K562 (cell line): Measurements from ENCODE around the gene RPL22L1. TPM values are rescaled to one million over a fixed set of nuclear protein-coding genes. Genes with fewer than 3 reads are reported as not detected.
A peak's percentile ranks its signal among the peaks of the same experiment; 100 is the strongest.

Experiments used
- ARID2 ChIP-seq: fragments of 450-650 bp; IDR thresholded peaks from 2 replicates; pipeline ENCODE4 v1.6.1; 2017; ENCODE audit warnings: antibody characterized with exemption, mild to moderate bottlenecking
- CEBPZ ChIP-seq: fragments of 150-350 bp; IDR thresholded peaks from 2 replicates; pipeline ENCODE4 v1.6.1; 2014; ENCODE audit warnings: low read depth, mild to moderate bottlenecking, low read length, borderline replicate concordance
- CGGBP1 ChIP-seq: fragments of 250-450 bp; sonication (Bioruptor Pico); IDR thresholded peaks from 2 replicates; pipeline ENCODE4 v1.9.0; 2021; ENCODE audit warnings: mild to moderate bottlenecking
- CHD2 ChIP-seq: IDR thresholded peaks from 2 replicates; pipeline ENCODE4 v1.6.1; 2011; ENCODE audit warnings: low read depth, low read length
- GABPB1 ChIP-seq: sonication (generic); formaldehyde crosslinking; IDR thresholded peaks from 2 replicates; pipeline ENCODE4 v1.8.0; 2022; ENCODE audit warnings: mild to moderate bottlenecking, missing genetic modification reagents
- GABPB2 ChIP-seq: fragments of 250-450 bp; sonication (Bioruptor Pico); conservative IDR thresholded peaks from 2 replicates; pipeline ENCODE4 v1.5.1; 2021; ENCODE audit warnings: mild to moderate bottlenecking
- HMGXB4 ChIP-seq: sonication (generic); formaldehyde crosslinking; IDR thresholded peaks from 2 replicates; pipeline ENCODE4 v1.8.1; 2023; ENCODE audit warnings: mild to moderate bottlenecking, missing genetic modification reagents
- KHSRP ChIP-seq: fragments of 450-650 bp; IDR thresholded peaks from 2 replicates; pipeline ENCODE4 v1.6.1; 2017
- KLF10 ChIP-seq: fragments of 250-450 bp; sonication (Bioruptor Pico); IDR thresholded peaks from 2 replicates; pipeline ENCODE4 v1.6.1; 2021; ENCODE audit warnings: matching md5 sums
- MEF2A ChIP-seq: IDR thresholded peaks from 2 replicates; pipeline ENCODE4 v1.6.1; 2011; ENCODE audit warnings: low read depth, mild to moderate bottlenecking, low read length, moderate library complexity; ENCODE audit not compliant: control insufficient read depth
- POLR2AphosphoS2 ChIP-seq: IDR thresholded peaks from 2 replicates; pipeline ENCODE4 v1.6.1; 2012; ENCODE audit warnings: low read length, improper control_type of control experiment
- POLR2B ChIP-seq: fragments of 450-650 bp; IDR thresholded peaks from 2 replicates; pipeline ENCODE4 v1.6.1; 2018; ENCODE audit warnings: low read depth; ENCODE audit not compliant: partially characterized antibody
- POLR2H ChIP-seq: IDR thresholded peaks from 2 replicates; pipeline ENCODE4 v1.6.1; 2016; ENCODE audit warnings: missing genetic modification characterization, low read depth, mild to moderate bottlenecking, control low read depth, missing compliant biosample characterization, moderate library complexity
- SRSF7 ChIP-seq: fragments of 200-400 bp; formaldehyde crosslinking; optimal IDR thresholded peaks from 2 replicates; pipeline ENCODE3; 2017; ENCODE audit warnings: mild to moderate bottlenecking, low read depth, low read length
- TEAD1 ChIP-seq, 2 experiments: fragments of 450-650 bp in 1 of 2; sonication (generic) in 1 of 2; formaldehyde crosslinking; IDR thresholded peaks; 2 replicates each; pipeline versions ENCODE4 v1.4.0 to v1.8.0; 2020 to 2022; ENCODE audit warnings: mild to moderate bottlenecking in 2 of 2, missing genetic modification reagents in 1 of 2
- ZHX1 ChIP-seq: fragments of 150-350 bp; conservative IDR thresholded peaks from 2 replicates; pipeline ENCODE4 v1.6.1; 2014; ENCODE audit warnings: low read length
- ZNF324 ChIP-seq: fragments of 250-450 bp; sonication (Bioruptor Pico); IDR thresholded peaks from 2 replicates; pipeline ENCODE4 v1.4.0; 2020; ENCODE audit warnings: mild to moderate bottlenecking
- ZNF696 ChIP-seq: fragments of 250-450 bp; sonication (Bioruptor Pico); conservative IDR thresholded peaks from 2 replicates; pipeline ENCODE4 v1.4.0; 2020; ENCODE audit warnings: mild to moderate bottlenecking, moderate library complexity
- ZNF717 ChIP-seq: fragments of 250-450 bp; sonication (Bioruptor Pico); IDR thresholded peaks from 2 replicates; pipeline ENCODE4 v1.5.0; 2021
- polyA plus RNA-seq, 8 experiments: library from polyadenylated mRNA; depleted of rRNA in 4 of 8; stranded (reverse) in 5 of 8; unstranded in 3 of 8; fragments of >200 nt; fragmentation: Nextera tagmentation in 2 of 8; fragmentation: Illumina TruSeq in 1 of 8; extraction: Ambion mirVana in 2 of 8; extraction: Trizol in 1 of 8; gene quantifications; 2 replicates each; pipeline versions ENCODE4 v1.2.1 to v1.2.3, GENCODE V29; 2011 to 2014; ENCODE audit warnings: inconsistent platforms in 1 of 8, missing spikeins in 1 of 8
- total RNA-seq, 7 experiments: library from RNA; depleted of rRNA in 6 of 7; stranded (reverse); fragments of >200 nt in 6 of 7; fragmentation: Illumina TruSeq in 2 of 7; extraction: Trizol in 2 of 7; gene quantifications; 2 replicates each; pipeline versions ENCODE4 v1.2.1 to v1.2.3, GENCODE V29; 2011 to 2021; ENCODE audit warnings: low replicate concordance in 1 of 7

The RPL22L1 gene
- total and polyA plus RNA-seq, 9 of the 15 experiments (the other 6 are each of a cell fraction or from before 2014, with no cell fraction given): 53.9 to 198 (median 108) TPM

- TF ChIP-seq HMGXB4 (0 out of 2 replicates have a peak, but pooled peaks have one; percentile 73), POLR2AphosphoS2 (peak; percentile 97), CEBPZ (no peak), GABPB1 (peak; percentile 17; the same call in 1 of the 2 replicates), ZNF696 (CRISPR knock-in tag) (0 out of 2 replicates have a peak, but pooled peaks have one; percentile 5), POLR2H (tag) (0 out of 2 replicates have a peak, but pooled peaks have one; percentile 31), SRSF7 (no peak), ZNF324 (CRISPR knock-in tag) (no peak), ZHX1 (no peak), KHSRP (peak; percentile 45; the same call in 1 of the 2 replicates), POLR2B (peak; percentile 70), KLF10 (0 out of 2 replicates have a peak, but pooled peaks have one; percentile 21), ZNF717 (CRISPR knock-in tag) (0 out of 2 replicates have a peak, but pooled peaks have one; percentile 38), GABPB2 (CRISPR knock-in tag) (0 out of 2 replicates have a peak, but pooled peaks have one; percentile 33), CGGBP1 (CRISPR knock-in tag) (no peak), MEF2A (0 out of 2 replicates have a peak, but pooled peaks have one; percentile 0), CHD2 (0 out of 2 replicates have a peak, but pooled peaks have one; percentile 21), ARID2 (no peak), TEAD1 (CRISPR knock-in tag; IDR thresholded peaks at IDR 0.05) (0 out of 4 replicates have a peak, but pooled peaks of 1 of the 2 experiments have one; percentile 4)
These were observed 4.5 kb downstream of the RPL22L1 start (continued) for GRCh38 chr3:170865209-170866094.
